Spinal cord (tissue), 10 donors: ENCODE data around the gene SLC66A2. TPM values are rescaled to one million over a fixed set of nuclear protein-coding genes. Genes with fewer than 3 reads are reported as not detected.
A peak's percentile ranks its signal among the peaks of the same experiment; 100 is the strongest.

Experiments
- DNase-seq, 6 donors: peaks; one replicate each; pipeline versions ENCODE4 v3.0.0 to v3.0.0-alpha.2; 2013 to 2015; ENCODE audit warnings: low spot score in 6 of 6, low read depth in 4 of 6
- H3K27ac ChIP-seq: one replicate; pipeline ENCODE4 v1.5.1; 2013; ENCODE audit warnings: low read depth, low read length, control low read depth
- H3K27me3 ChIP-seq: one replicate; pipeline ENCODE4 v1.6.1; 2013; ENCODE audit warnings: low read length; ENCODE audit not compliant: control insufficient read depth, insufficient read depth
- H3K36me3 ChIP-seq: one replicate; pipeline ENCODE4 v1.6.1; 2013; ENCODE audit warnings: low read length; ENCODE audit not compliant: control insufficient read depth, insufficient read depth
- H3K4me1 ChIP-seq: one replicate; pipeline ENCODE4 v1.6.1; 2013; ENCODE audit warnings: low read length; ENCODE audit not compliant: control insufficient read depth, insufficient read depth
- H3K4me3 ChIP-seq: one replicate; pipeline ENCODE4 v1.5.1; 2013; ENCODE audit warnings: low read depth, low read length, control low read depth
- H3K9me3 ChIP-seq: one replicate; pipeline ENCODE4 v1.6.1; 2013; ENCODE audit warnings: low read length; ENCODE audit not compliant: control insufficient read depth, insufficient read depth
- WGBS: methylation state at CpG from one replicate; pipeline ENCODE4 v1.1.5; 2013; ENCODE audit warnings: missing lambda C conversion rate; ENCODE audit not compliant: insufficient coverage; 5-methylcytosine and 5-hydroxymethylcytosine counted together
- polyA plus RNA-seq, 2 donors: library from polyadenylated mRNA; unstranded; fragments of 120-200 nt; gene quantifications; one replicate each; pipeline ENCODE4 v1.2.1, GENCODE V29; 2013; ENCODE audit not compliant: insufficient read length in 2 of 2
- total RNA-seq, 2 donors: library from RNA; depleted of rRNA in 1 of 2; stranded (reverse); fragments of 120-200 nt in 1 of 2; fragments of >200 nt in 1 of 2; gene quantifications; one replicate each; pipeline versions ENCODE4 v1.2.3 to v1.2.4, GENCODE V29; 2013 to 2014
- donor health status: healthy.

The SLC66A2 gene
- total and polyA plus RNA-seq, 4 donors = 26.0 to 68.4 (median 46.2) TPM

- no peak for DNase-seq
- no peaks in the 10 kb centered on the region for H3K27me3 ChIP-seq
- WGBS = 88% methylated on average over 40 of the region's 50 CpGs
- peaks cover 24% of the 10 kb centered on the region for H3K4me1 ChIP-seq
- H3K27ac ChIP-seq = no peak overlapping the region
- no peaks in the 10 kb centered on the region for H3K9me3 ChIP-seq
- H3K4me3 ChIP-seq = no peak overlapping the region
- peaks cover 88% of the 10 kb centered on the region for H3K36me3 ChIP-seq
Observed at GRCh38 chr18:79915161-79916127, 36.0 kb downstream of the SLC66A2 start.

- H3K27me3 ChIP-seq = no peaks in the 10 kb centered on the region
- WGBS = 90% methylated on average over 20 of the region's 20 CpGs
- H3K27ac ChIP-seq = no peak overlapping the region
- H3K9me3 ChIP-seq = no peaks in the 10 kb centered on the region
- no peak for DNase-seq
- peaks cover 24% of the 10 kb centered on the region for H3K4me1 ChIP-seq
- H3K36me3 ChIP-seq = peaks cover 92% of the 10 kb centered on the region
- H3K4me3 ChIP-seq = no peak overlapping the region
Observed at GRCh38 chr18:79914614-79915160, 36.8 kb downstream of the SLC66A2 start.

- Histone ChIP-seq H3K27me3 (no peaks in the 10 kb centered on the region), H3K9me3 (no peaks in the 10 kb centered on the region), H3K36me3 (peaks cover 86% of the 10 kb centered on the region), H3K27ac (no peak overlapping the region), H3K4me1 (peaks cover 24% of the 10 kb centered on the region), H3K4me3 (no peak overlapping the region)
- DNase-seq = peak in 1 of 6 donors; percentile 52
- WGBS = 85% methylated on average over 23 of the region's 28 CpGs
Observed at GRCh38 chr18:79912994-79913831, 38.2 kb downstream of the SLC66A2 start.

GRCh38 chr18:79912409-79912991, 39.0 kb downstream of the SLC66A2 start:
- Histone ChIP-seq H3K4me1 (peaks cover 24% of the 10 kb centered on the region), H3K27me3 (no peaks in the 10 kb centered on the region), H3K9me3 (no peaks in the 10 kb centered on the region), H3K27ac (no peak overlapping the region), H3K4me3 (no peak overlapping the region), H3K36me3 (peaks cover 79% of the 10 kb centered on the region)
- no peak for DNase-seq
- 79% methylated on average over 19 of the region's 20 CpGs for WGBS

GRCh38 chr18:79911344-79912270, 39.8 kb downstream of the SLC66A2 start:
- 53% methylated on average over 24 of the region's 29 CpGs for WGBS
- Histone ChIP-seq H3K4me1 (peaks cover 24% of the 10 kb centered on the region), H3K9me3 (no peaks in the 10 kb centered on the region), H3K27me3 (no peaks in the 10 kb centered on the region), H3K27ac (no peak overlapping the region), H3K36me3 (peaks cover 73% of the 10 kb centered on the region), H3K4me3 (no peak overlapping the region)
- peak in 1 of 6 donors; percentile 21 for DNase-seq

GRCh38 chr18:79910563-79911343, 40.7 kb downstream of the SLC66A2 start:
- Histone ChIP-seq H3K4me3 (no peak overlapping the region), H3K4me1 (peaks cover 24% of the 10 kb centered on the region), H3K27me3 (no peaks in the 10 kb centered on the region), H3K36me3 (peaks cover 64% of the 10 kb centered on the region), H3K27ac (no peak overlapping the region), H3K9me3 (no peaks in the 10 kb centered on the region)
- 79% methylated on average over 12 of the region's 16 CpGs for WGBS
- DNase-seq = no peak

GRCh38 chr18:79906706-79907105, 44.7 kb downstream of the SLC66A2 start:
- H3K4me3 ChIP-seq = no peak overlapping the region
- peaks cover 8% of the 10 kb centered on the region for H3K4me1 ChIP-seq
- 100% methylated on average over 1 of the region's 2 CpGs for WGBS
- no peak for DNase-seq
- no peaks in the 10 kb centered on the region for H3K9me3 ChIP-seq
- no peak overlapping the region for H3K27ac ChIP-seq
- no peaks in the 10 kb centered on the region for H3K27me3 ChIP-seq
- peaks cover 64% of the 10 kb centered on the region for H3K36me3 ChIP-seq

- peaks cover under 1% of the 10 kb centered on the region for H3K4me1 ChIP-seq
- H3K27ac ChIP-seq = no peak overlapping the region
- no CpG with 5 or more reads among the region's 1 CpG for WGBS
- DNase-seq = no peak
- H3K27me3 ChIP-seq = no peaks in the 10 kb centered on the region
- no peak overlapping the region for H3K4me3 ChIP-seq
- peaks cover 64% of the 10 kb centered on the region for H3K36me3 ChIP-seq
- H3K9me3 ChIP-seq = no peaks in the 10 kb centered on the region
Observed at GRCh38 chr18:79905993-79906392, 45.5 kb downstream of the SLC66A2 start.
